GM12878 (cell line): ENCODE measurements around the gene ECM1. TPM values are rescaled to one million over a fixed set of nuclear protein-coding genes. Genes with fewer than 3 reads are reported as not detected.

Experiments used
- BHLHE40 ChIP-seq, 2 experiments: fragments of 450-650 bp in 1 of 2; IDR thresholded peaks; 2 replicates each; pipeline ENCODE4 v1.6.1; 2011 to 2017; ENCODE audit warnings: low read depth in 2 of 2, borderline replicate concordance in 1 of 2, improper control_type of control experiment in 1 of 2, low read length in 1 of 2, mild to moderate bottlenecking in 1 of 2
- BMI1 ChIP-seq: fragments of 450-650 bp; IDR thresholded peaks from 2 replicates; pipeline ENCODE4 v1.6.1; 2016; ENCODE audit warnings: mild to moderate bottlenecking, moderate library complexity, borderline replicate concordance
- CBX3 ChIP-seq: fragments of 200-600 bp; sonication (generic); IDR thresholded peaks from 2 replicates; pipeline ENCODE4 v1.6.1; 2016; ENCODE audit warnings: low read depth, borderline replicate concordance
- CREB1 ChIP-seq: IDR thresholded peaks from 2 replicates; pipeline ENCODE4 v1.6.1; 2012; ENCODE audit warnings: low read depth, mild to moderate bottlenecking, inconsistent platforms
- E4F1 ChIP-seq: fragments of 450-650 bp; IDR thresholded peaks from 2 replicates; pipeline ENCODE4 v1.6.1; 2018; ENCODE audit warnings: borderline replicate concordance, mild to moderate bottlenecking; ENCODE audit not compliant: partially characterized antibody
- HDAC2 ChIP-seq: fragments of 200-600 bp; sonication (generic); IDR thresholded peaks from 2 replicates; pipeline ENCODE4 v1.6.1; 2017
- IKZF1 ChIP-seq: fragments of 450-650 bp; conservative IDR thresholded peaks from 2 replicates; pipeline ENCODE4 v1.6.1; 2017; ENCODE audit warnings: antibody characterized with exemption, mild to moderate bottlenecking
- KAT2A ChIP-seq: conservative IDR thresholded peaks from 2 replicates; pipeline ENCODE4 v1.6.1; 2011; ENCODE audit warnings: low read depth, low read length; ENCODE audit not compliant: control insufficient read depth
- MEF2A ChIP-seq: IDR thresholded peaks from 2 replicates; pipeline ENCODE4 v1.6.1; 2011; ENCODE audit warnings: low read depth, mild to moderate bottlenecking, low read length, moderate library complexity; ENCODE audit not compliant: insufficient read depth
- MLLT1 ChIP-seq: fragments of 450-650 bp; IDR thresholded peaks from 2 replicates; pipeline ENCODE4 v1.6.1; 2016; ENCODE audit warnings: mild to moderate bottlenecking
- MTA3 ChIP-seq: IDR thresholded peaks from 2 replicates; pipeline ENCODE4 v1.6.1; 2012; ENCODE audit warnings: low read length, inconsistent platforms, borderline replicate concordance
- NBN ChIP-seq: fragments of 450-650 bp; IDR thresholded peaks from 2 replicates; pipeline ENCODE4 v1.6.1; 2016
- PKNOX1 ChIP-seq: fragments of 450-650 bp; IDR thresholded peaks from 2 replicates; pipeline ENCODE4 v1.6.1; 2016; ENCODE audit warnings: mild to moderate bottlenecking
- RB1 ChIP-seq: fragments of 450-650 bp; formaldehyde crosslinking; IDR thresholded peaks from 2 replicates; pipeline ENCODE4 v1.6.1; 2017; ENCODE audit warnings: mild to moderate bottlenecking, borderline replicate concordance
- RELB ChIP-seq: fragments of 450-650 bp; IDR thresholded peaks from 2 replicates; pipeline ENCODE4 v1.6.1; 2017; ENCODE audit warnings: low read depth, mild to moderate bottlenecking, moderate library complexity
- RUNX3 ChIP-seq: IDR thresholded peaks from 2 replicates; pipeline ENCODE4 v1.6.1; 2012; ENCODE audit warnings: low read length, inconsistent platforms
- TBL1XR1 ChIP-seq: IDR thresholded peaks from 2 replicates; pipeline ENCODE4 v1.6.1; 2012; ENCODE audit warnings: low read depth, low read length, improper control_type of control experiment
- ZBTB33 ChIP-seq: fragments of 450-650 bp; IDR thresholded peaks from 2 replicates; pipeline ENCODE4 v1.6.1; 2017; ENCODE audit warnings: mild to moderate bottlenecking
- ZNF24 ChIP-seq: fragments of 450-650 bp; IDR thresholded peaks from 2 replicates; pipeline ENCODE4 v1.6.1; 2017; ENCODE audit warnings: antibody characterized with exemption, mild to moderate bottlenecking
- polyA plus RNA-seq, 11 experiments: library from polyadenylated mRNA; depleted of rRNA in 4 of 11; unstranded in 6 of 11; stranded (reverse) in 5 of 11; fragments of >200 nt; fragmentation: Nextera tagmentation in 4 of 11; fragmentation: Illumina TruSeq in 1 of 11; extraction: Ambion mirVana in 4 of 11; extraction: Trizol in 1 of 11; gene quantifications; 1 replicate in 1 of 11; 2 replicates in 10 of 11; pipeline versions ENCODE4 v1.2.1 to v1.2.3, GENCODE V29; 2011 to 2016; ENCODE audit warnings: inconsistent platforms in 2 of 11, missing spikeins in 2 of 11, low read depth in 1 of 11
- total RNA-seq, 4 experiments: library from RNA; depleted of rRNA in 3 of 4; stranded (reverse); fragments of >200 nt in 3 of 4; fragmentation: Illumina TruSeq in 1 of 4; extraction: Trizol in 1 of 4; gene quantifications; 2 replicates each; pipeline versions ENCODE4 v1.2.1 to v1.2.3, GENCODE V29; 2013 to 2021

The ECM1 gene
- total and polyA plus RNA-seq, 10 of the 15 experiments (the other 5 are each of a cell fraction or from before 2014, with no cell fraction given): 0.06 to 1.3 (median 0.60) TPM

- TF ChIP-seq MLLT1: no peak
- TF ChIP-seq CBX3: no peak
- no peak for TF ChIP-seq ZNF24
- 0 out of 4 replicates have a peak, but pooled peaks of 1 of the 2 experiments have one; percentile 14 for TF ChIP-seq BHLHE40 (IDR thresholded peaks at IDR 0.05; ENCODE audit: borderline replicate concordance in 1 of 2, low read depth in 2 of 2, low read length in 1 of 2)
- no peak for TF ChIP-seq IKZF1
- TF ChIP-seq PKNOX1: no peak
- TF ChIP-seq MEF2A: no peak
- TF ChIP-seq RELB: peak; percentile 31; the same call in 1 of the 2 replicates
- TF ChIP-seq ZBTB33: no peak
- TF ChIP-seq E4F1: no peak
- TF ChIP-seq KAT2A: no peak
- TF ChIP-seq TBL1XR1: no peak
- TF ChIP-seq NBN: peak; percentile 15; the same call in 1 of the 2 replicates
- TF ChIP-seq CREB1: no peak
- no peak for TF ChIP-seq RB1
- no peak for TF ChIP-seq MTA3
- TF ChIP-seq RUNX3: no peak
- TF ChIP-seq BMI1: no peak
- TF ChIP-seq HDAC2: no peak
These were observed 52.8 kb downstream of the ECM1 start (continued) for GRCh38 chr1:150560576-150561253.
